HG02885 (cell line): Measurements from ENCODE around the gene CREB3L2.
"Not testable (repeated sequence)": the region's sequence is repeated elsewhere in the genome, so short reads cannot be mapped to it uniquely, and the experiment has no call there.

ENCODE experiments used
- ATAC-seq: cut with Tn5 transposase; IDR thresholded peaks from one replicate; pipeline ENCODE4 v1.9.1; 2021; ENCODE audit warnings: mild to moderate bottlenecking; ENCODE audit not compliant: unreplicated experiment, poor library complexity

The CREB3L2 gene

GRCh38 chr7:137990251-137990941 lies 11.5 kb downstream of the CREB3L2 start:
- ATAC-seq: no peak

DNA sequence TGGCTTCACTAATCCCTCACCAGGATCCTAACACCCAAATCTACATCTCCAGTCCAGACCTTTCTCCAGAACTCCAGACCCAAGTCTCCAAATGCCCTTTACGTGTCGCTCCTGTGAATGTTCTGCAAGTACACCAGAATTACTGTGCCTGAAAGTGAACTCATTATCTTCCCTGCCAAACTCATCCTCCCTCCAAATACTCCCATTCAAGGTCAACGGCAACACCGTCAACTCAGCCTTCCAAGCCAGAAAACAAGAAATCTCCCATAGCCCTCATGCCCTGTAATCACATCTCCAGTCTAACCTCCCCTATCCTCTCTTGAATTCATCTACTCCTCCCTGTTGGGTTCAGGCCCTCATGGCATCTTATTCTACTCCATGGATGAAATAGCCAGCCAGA lies 12.3 kb downstream of the CREB3L2 start:
- no peak for ATAC-seq

DNA sequence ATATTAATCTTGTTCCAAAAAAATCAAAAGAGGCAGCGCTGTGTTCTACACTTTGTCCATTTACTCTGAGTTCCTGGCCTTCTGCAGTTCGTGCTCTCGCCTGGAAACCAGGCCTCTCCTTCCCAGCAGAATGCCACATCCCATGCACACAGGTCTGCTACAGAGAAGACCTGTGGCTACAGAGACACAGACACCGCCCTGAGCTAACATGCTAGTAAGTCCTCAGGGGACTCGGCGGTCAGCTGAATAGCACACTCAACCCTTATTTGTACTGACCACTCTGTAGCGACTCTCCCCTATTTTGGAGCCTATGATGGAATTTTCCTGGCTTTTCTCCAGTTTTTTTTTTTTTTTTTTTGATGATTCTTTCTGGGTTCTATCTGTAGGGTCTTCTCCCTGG lies 12.8 kb downstream of the CREB3L2 start:
- no peak for ATAC-seq

DNA sequence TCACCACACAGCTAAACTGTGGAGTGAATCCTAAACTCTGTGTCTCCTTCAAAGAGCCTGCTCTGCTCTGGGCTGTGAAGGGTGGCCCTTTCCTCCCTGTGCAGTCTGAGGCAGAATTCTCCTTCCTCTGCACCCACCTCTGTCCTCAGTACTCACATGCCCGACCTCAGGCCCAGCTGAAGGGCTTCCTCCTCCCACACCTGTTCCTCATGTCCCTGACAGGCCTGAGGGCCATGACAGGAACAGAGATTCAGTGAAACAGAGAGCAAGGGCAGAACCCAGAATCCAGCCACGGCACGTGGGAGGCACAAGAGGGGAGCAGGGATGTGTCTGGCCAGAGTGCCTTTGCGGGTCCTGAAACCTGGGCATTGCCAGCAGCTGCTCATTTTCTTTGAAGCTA lies 13.9 kb downstream of the CREB3L2 start:
- peak; percentile 65 for ATAC-seq

GRCh38 chr7:137987563-137987962 lies 14.3 kb downstream of the CREB3L2 start:
- ATAC-seq: no peak

DNA sequence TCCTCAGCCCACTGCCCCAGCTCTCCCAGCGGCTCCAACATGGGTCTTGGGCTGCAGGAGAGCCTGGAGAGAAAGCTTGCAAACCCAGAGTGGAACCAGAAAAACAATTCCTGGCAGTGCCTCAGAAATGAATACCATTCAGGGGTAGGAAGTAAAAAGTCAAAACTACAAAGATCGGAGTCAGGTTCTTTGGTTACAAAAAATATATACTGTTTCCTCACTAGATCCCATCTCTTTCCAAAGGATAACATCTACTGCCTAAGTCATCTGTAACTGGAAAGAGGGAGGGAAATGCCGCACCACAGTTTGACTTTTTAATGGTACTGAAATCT lies 14.9 kb downstream of the CREB3L2 start:
- ATAC-seq: no peak

- ATAC-seq: no peak
Measured at GRCh38 chr7:137986252-137987017, 15.5 kb downstream of the CREB3L2 start.

DNA sequence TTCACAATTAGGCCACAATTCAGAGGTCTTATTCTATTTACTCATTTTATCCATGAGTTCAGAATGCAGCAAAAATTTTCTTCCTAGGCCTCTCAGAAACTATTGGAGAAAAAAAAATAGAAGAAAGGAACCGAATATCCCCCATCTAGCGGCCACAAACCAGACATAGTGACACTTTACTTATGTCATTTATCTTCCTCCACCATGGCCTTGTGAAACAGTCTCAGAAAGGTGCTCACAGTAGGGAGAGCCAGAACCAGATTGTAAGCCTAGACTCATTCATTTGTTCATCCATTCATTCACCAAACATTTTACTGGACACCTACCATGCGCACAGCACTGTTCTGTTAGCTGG lies 16.0 kb downstream of the CREB3L2 start:
- peak; percentile 40 for ATAC-seq

GRCh38 chr7:137985253-137985896 lies 16.5 kb downstream of the CREB3L2 start:
- peak; percentile 52 for ATAC-seq

DNA sequence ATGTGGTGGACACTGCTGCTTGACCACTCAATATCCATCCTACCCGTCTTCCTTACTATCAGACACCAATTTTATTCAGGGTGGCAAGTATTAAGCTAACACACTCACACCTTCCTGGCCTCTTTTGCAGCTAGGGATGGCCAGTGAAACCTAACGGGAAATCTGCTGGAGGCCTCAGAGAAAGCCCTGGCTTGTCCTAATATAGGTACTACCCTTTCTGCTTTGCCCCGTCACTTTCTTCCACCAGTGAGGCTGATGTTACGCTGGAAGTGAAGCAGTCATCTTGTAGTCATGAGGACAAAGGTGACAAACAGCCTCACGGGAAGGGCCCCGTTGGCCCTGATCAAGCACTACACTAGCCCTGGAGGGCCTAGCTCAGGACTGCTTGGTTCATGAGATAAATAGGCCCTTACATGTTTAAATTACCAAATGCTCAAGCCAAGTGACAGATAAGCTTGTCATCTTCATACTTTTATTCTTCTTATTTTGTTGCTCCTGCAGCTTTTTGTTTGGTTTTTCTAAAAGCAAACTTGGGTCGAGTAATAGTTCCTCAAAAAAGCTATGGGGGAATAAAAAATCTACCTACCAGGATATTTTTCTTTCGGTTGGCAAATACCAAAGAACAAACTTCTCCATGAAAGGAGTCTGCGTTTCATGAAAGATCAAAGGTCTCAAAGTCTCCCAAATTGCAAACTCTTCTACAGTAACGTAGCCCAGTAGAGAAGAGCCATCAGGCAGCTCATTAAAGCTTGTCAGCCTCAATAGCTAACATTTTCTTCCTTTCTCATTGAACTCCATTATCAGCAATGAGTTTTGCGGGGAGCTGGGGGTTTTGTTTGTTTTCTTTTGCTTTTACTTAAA lies 17.5 kb downstream of the CREB3L2 start:
- no peak for ATAC-seq

DNA sequence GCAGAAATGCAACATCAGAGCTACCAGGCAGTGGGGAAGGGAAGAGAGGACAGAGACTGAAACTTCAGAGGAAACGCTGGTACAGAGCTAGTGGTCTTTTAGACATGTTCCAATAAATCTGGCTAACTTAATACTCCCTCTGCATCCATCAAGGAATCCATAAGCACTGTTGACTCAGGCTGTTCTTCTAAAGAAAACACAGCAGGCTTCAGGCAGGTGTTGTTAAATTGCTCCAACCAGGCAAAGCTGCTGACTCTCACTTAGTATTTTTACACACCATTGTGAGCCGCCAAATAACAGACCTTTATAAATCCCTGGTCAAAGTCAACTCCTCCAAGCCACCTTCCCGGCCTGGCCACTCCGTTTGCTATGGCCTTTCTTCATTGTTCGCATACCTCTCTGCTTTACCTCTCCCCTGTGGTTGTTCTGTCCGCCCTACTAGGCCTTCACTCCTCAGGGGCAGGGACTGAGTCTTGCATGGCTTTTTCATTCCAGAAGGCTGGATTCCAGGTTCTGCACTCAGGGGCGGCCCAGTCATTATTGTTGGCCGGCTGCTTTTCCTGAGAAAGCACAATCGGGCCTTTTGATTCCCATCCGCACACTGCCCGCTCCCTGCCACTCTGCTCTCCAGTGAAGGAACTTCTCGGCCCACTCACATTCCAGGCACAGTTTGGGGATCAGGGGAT lies 18.4 kb downstream of the CREB3L2 start:
- no peak for ATAC-seq

GRCh38 chr7:137982394-137982793 lies 19.5 kb downstream of the CREB3L2 start:
- not testable (repeated sequence) for ATAC-seq

DNA sequence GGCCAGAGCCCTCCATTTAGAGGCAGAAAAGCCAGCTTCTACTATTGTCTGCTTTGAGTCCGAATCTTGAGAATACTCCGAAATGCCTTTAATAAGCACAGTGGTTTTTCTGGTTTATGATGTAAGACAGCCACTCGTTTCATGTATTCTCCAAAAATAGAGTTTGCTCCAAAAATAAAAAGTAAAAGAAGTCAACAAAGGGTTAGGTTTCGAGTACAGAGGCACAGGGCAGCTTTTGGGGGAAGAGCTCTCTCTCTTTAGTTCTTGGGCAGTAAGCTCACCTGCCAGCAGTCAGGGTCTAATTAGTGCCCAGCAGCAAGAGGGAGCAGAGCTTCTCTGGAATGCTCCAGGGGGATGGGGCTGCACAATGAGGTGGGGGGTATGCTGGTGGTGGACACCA lies 20.2 kb downstream of the CREB3L2 start:
- peak; percentile 67 for ATAC-seq

DNA sequence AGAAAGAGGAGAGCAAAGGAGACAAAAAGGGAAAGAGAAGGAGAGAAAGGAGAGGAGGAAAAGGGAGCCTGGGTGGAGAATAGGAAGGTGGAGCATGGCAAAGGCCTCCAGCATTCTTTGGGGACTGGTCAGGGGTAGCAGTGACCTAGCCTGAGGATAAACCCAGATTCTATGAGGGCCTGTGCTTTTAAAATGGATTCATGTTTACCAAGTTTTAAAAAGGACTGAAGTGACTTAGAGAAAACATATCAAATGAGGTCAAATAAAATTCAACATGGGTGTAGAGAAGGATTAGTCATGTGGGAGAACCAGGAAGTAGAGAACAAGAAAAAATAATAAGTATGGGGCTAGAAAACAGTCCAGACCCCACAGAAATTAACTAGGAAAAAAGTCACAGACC lies 20.7 kb downstream of the CREB3L2 start:
- no peak for ATAC-seq

- ATAC-seq: peak; percentile 21
Measured at GRCh38 chr7:137980308-137980707, 21.6 kb downstream of the CREB3L2 start.

- ATAC-seq: no peak
Measured at GRCh38 chr7:137978464-137979237, 23.2 kb downstream of the CREB3L2 start.

DNA sequence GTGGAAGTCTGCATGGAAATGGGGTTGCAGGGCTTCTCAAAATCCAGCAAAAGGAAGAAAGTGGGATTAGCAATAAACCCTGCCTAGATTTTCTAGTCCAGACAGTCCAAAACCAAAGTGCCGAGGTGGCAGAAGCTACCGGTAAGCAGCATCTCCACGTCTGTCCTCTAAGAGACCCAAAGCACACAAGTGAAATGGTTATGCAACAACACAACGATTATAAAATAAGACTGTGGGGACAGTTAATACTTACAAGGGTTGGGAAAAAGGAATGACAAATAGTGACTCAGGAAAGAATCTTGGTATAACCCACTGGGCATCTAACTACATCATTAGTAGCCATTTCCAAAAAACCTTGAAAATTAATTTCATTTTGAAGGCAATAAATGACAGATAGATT lies 24.7 kb downstream of the CREB3L2 start:
- ATAC-seq: no peak

DNA sequence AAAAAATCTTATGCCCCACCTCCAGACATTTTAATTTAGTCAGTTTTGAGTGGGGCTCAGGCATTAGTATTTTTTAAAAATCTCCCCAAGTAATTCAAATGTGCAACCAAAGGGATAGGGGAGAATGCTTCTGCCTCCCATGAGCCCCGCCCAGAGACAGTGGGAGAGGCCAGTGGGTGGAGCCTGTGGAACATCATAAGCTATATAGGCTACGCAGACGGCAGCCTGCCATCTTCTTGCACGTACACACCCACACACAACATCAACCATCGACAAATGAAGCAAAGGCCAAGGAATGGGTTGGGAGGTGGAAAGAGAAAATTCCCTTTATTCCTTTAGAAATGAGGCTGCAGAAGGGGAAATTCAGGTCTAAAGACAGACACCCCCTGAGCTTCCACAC lies 25.2 kb downstream of the CREB3L2 start:
- ATAC-seq: no peak

GRCh38 chr7:137976232-137976631 lies 25.7 kb downstream of the CREB3L2 start:
- no peak for ATAC-seq
